ENCODE data around the gene IFNG-AS1.
A peak's percentile ranks its signal among the peaks of the same experiment; 100 is the strongest.

IFNG-AS1 gene

GRCh38 chr12:67989184-67989920 lies at the start of gene IFNG-AS1:
TSS of gene IFNG-AS1 (plus strand) at chr12:67989447.
- DNase-seq (ENCODE audit: low spot score in 2 of 2): no peak
- H3K9me3 ChIP-seq: no peaks in the 10 kb centered on the region
- H3K4me3 ChIP-seq: no peak within 1 kb of the TSS
- H3K4me1 ChIP-seq: no peaks in the 10 kb centered on the region
- no peaks in the 10 kb centered on the region for H3K27me3 ChIP-seq (ENCODE audit: low read depth)
- no peaks in the 10 kb centered on the region for H3K36me3 ChIP-seq (replicated peaks)
- in situ Hi-C loops (cut with MboI; ENCODE audit: low sequenced_read_pairs): no loop called here

- no peak for DNase-seq (ENCODE audit: low spot score in 2 of 2)
- Histone ChIP-seq H3K36me3 (replicated peaks) (no peaks in the 10 kb centered on the region), H3K27me3 (ENCODE audit: low read depth) (peaks cover 23% of the 10 kb centered on the region), H3K4me3 (no peak overlapping the region), H3K4me1 (no peaks in the 10 kb centered on the region), H3K9me3 (no peaks in the 10 kb centered on the region)
- in situ Hi-C loops (cut with MboI; ENCODE audit: low sequenced_read_pairs): loop anchor here (25.0 kb wide), 1 partner anchor 577 kb away; no protein-coding TSS in a partner anchor
Measured at GRCh38 chr12:67939611-67940010, 49.6 kb upstream of the IFNG-AS1 start.

- no peaks in the 10 kb centered on the region for H3K4me1 ChIP-seq
- no peak overlapping the region for H3K4me3 ChIP-seq
- H3K27me3 ChIP-seq (ENCODE audit: low read depth): peaks cover 23% of the 10 kb centered on the region
- no peak for DNase-seq (ENCODE audit: low spot score in 2 of 2)
- in situ Hi-C loops (cut with MboI; ENCODE audit: low sequenced_read_pairs): loop anchor here (25.0 kb wide), 1 partner anchor 579 kb away; no protein-coding TSS in a partner anchor
- no peaks in the 10 kb centered on the region for H3K9me3 ChIP-seq
- no peaks in the 10 kb centered on the region for H3K36me3 ChIP-seq (replicated peaks)
Measured at GRCh38 chr12:67940780-67941243, 48.4 kb upstream of the IFNG-AS1 start.

- peaks cover 23% of the 10 kb centered on the region for H3K27me3 ChIP-seq (ENCODE audit: low read depth)
- no peak overlapping the region for H3K4me3 ChIP-seq
- H3K4me1 ChIP-seq: no peaks in the 10 kb centered on the region
- H3K9me3 ChIP-seq: no peaks in the 10 kb centered on the region
- no peak for DNase-seq (ENCODE audit: low spot score in 2 of 2)
- no peaks in the 10 kb centered on the region for H3K36me3 ChIP-seq (replicated peaks)
- in situ Hi-C loops (cut with MboI; ENCODE audit: low sequenced_read_pairs): loop anchor here (25.0 kb wide), 1 partner anchor 580 kb away; no protein-coding TSS in a partner anchor
Measured at GRCh38 chr12:67942724-67943123, 46.5 kb upstream of the IFNG-AS1 start.

- in situ Hi-C loops (cut with MboI; ENCODE audit: low sequenced_read_pairs): loop anchor here (25.0 kb wide), 1 partner anchor 581 kb away; no protein-coding TSS in a partner anchor
- no peaks in the 10 kb centered on the region for H3K36me3 ChIP-seq (replicated peaks)
- peak; percentile 63 to 76 for DNase-seq (ENCODE audit: low spot score in 2 of 2)
Measured at GRCh38 chr12:67943141-67943892, 45.9 kb upstream of the IFNG-AS1 start.

GRCh38 chr12:67944093-67944492 lies 45.2 kb upstream of the IFNG-AS1 start:
- Histone ChIP-seq H3K4me1 (no peaks in the 10 kb centered on the region), H3K36me3 (replicated peaks) (no peaks in the 10 kb centered on the region), H3K9me3 (no peaks in the 10 kb centered on the region), H3K4me3 (no peak overlapping the region), H3K27me3 (ENCODE audit: low read depth) (peaks cover 23% of the 10 kb centered on the region)
- DNase-seq (ENCODE audit: low spot score in 2 of 2): no peak
- in situ Hi-C loops (cut with MboI; ENCODE audit: low sequenced_read_pairs): loop anchor here (25.0 kb wide), 1 partner anchor 582 kb away; no protein-coding TSS in a partner anchor

More at GRCh38 chr12:67943141-67943892, 45.9 kb upstream of the IFNG-AS1 start:
- H3K4me3 ChIP-seq: no peak overlapping the region
- H3K9me3 ChIP-seq: no peaks in the 10 kb centered on the region
- H3K4me1 ChIP-seq: no peaks in the 10 kb centered on the region
- H3K27me3 ChIP-seq (ENCODE audit: low read depth): peaks cover 23% of the 10 kb centered on the region

- no peaks in the 10 kb centered on the region for H3K27me3 ChIP-seq (ENCODE audit: low read depth)
- in situ Hi-C loops (cut with MboI; ENCODE audit: low sequenced_read_pairs): no loop called here
- H3K4me1 ChIP-seq: no peaks in the 10 kb centered on the region
- no peaks in the 10 kb centered on the region for H3K9me3 ChIP-seq
- H3K4me3 ChIP-seq: no peak overlapping the region
- no peaks in the 10 kb centered on the region for H3K36me3 ChIP-seq (replicated peaks)
- no peak for DNase-seq (ENCODE audit: low spot score in 2 of 2)
Measured at GRCh38 chr12:67952787-67953186, 36.5 kb upstream of the IFNG-AS1 start.

- H3K4me3 ChIP-seq: no peak overlapping the region
- no peaks in the 10 kb centered on the region for H3K9me3 ChIP-seq
- no peaks in the 10 kb centered on the region for H3K36me3 ChIP-seq (replicated peaks)
- no peak for DNase-seq (ENCODE audit: low spot score in 2 of 2)
- no peaks in the 10 kb centered on the region for H3K4me1 ChIP-seq
- H3K27me3 ChIP-seq (ENCODE audit: low read depth): no peaks in the 10 kb centered on the region
- in situ Hi-C loops (cut with MboI; ENCODE audit: low sequenced_read_pairs): no loop called here
Measured at GRCh38 chr12:67957383-67957782, 31.9 kb upstream of the IFNG-AS1 start.

GRCh38 chr12:67958187-67958586 lies 31.1 kb upstream of the IFNG-AS1 start:
- Histone ChIP-seq H3K4me3 (no peak overlapping the region), H3K4me1 (no peaks in the 10 kb centered on the region), H3K9me3 (no peaks in the 10 kb centered on the region), H3K27me3 (ENCODE audit: low read depth) (no peaks in the 10 kb centered on the region), H3K36me3 (replicated peaks) (no peaks in the 10 kb centered on the region)
- no peak for DNase-seq (ENCODE audit: low spot score in 2 of 2)
- in situ Hi-C loops (cut with MboI; ENCODE audit: low sequenced_read_pairs): no loop called here

GRCh38 chr12:67964456-67964855 lies 24.8 kb upstream of the IFNG-AS1 start:
- H3K27me3 ChIP-seq (ENCODE audit: low read depth): no peaks in the 10 kb centered on the region
- no peaks in the 10 kb centered on the region for H3K9me3 ChIP-seq
- no peaks in the 10 kb centered on the region for H3K4me1 ChIP-seq
- H3K36me3 ChIP-seq (replicated peaks): no peaks in the 10 kb centered on the region
- DNase-seq (ENCODE audit: low spot score in 2 of 2): no peak
- in situ Hi-C loops (cut with MboI; ENCODE audit: low sequenced_read_pairs): no loop called here
- no peak overlapping the region for H3K4me3 ChIP-seq

GRCh38 chr12:67966560-67966959 lies 22.7 kb upstream of the IFNG-AS1 start:
- Histone ChIP-seq H3K9me3 (no peaks in the 10 kb centered on the region), H3K4me1 (no peaks in the 10 kb centered on the region), H3K4me3 (no peak overlapping the region), H3K36me3 (replicated peaks) (no peaks in the 10 kb centered on the region), H3K27me3 (ENCODE audit: low read depth) (no peaks in the 10 kb centered on the region)
- in situ Hi-C loops (cut with MboI; ENCODE audit: low sequenced_read_pairs): no loop called here
- DNase-seq (ENCODE audit: low spot score in 2 of 2): no peak

GRCh38 chr12:67968321-67968720 lies 20.9 kb upstream of the IFNG-AS1 start:
- no peaks in the 10 kb centered on the region for H3K27me3 ChIP-seq (ENCODE audit: low read depth)
- H3K4me3 ChIP-seq: no peak overlapping the region
- H3K9me3 ChIP-seq: no peaks in the 10 kb centered on the region
- no peaks in the 10 kb centered on the region for H3K4me1 ChIP-seq
- in situ Hi-C loops (cut with MboI; ENCODE audit: low sequenced_read_pairs): no loop called here
- no peaks in the 10 kb centered on the region for H3K36me3 ChIP-seq (replicated peaks)
- no peak for DNase-seq (ENCODE audit: low spot score in 2 of 2)

GRCh38 chr12:67968725-67969124 lies 20.5 kb upstream of the IFNG-AS1 start:
- no peaks in the 10 kb centered on the region for H3K4me1 ChIP-seq
- DNase-seq (ENCODE audit: low spot score in 2 of 2): no peak
- H3K36me3 ChIP-seq (replicated peaks): no peaks in the 10 kb centered on the region
- in situ Hi-C loops (cut with MboI; ENCODE audit: low sequenced_read_pairs): no loop called here
- no peak overlapping the region for H3K4me3 ChIP-seq
- no peaks in the 10 kb centered on the region for H3K9me3 ChIP-seq
- H3K27me3 ChIP-seq (ENCODE audit: low read depth): no peaks in the 10 kb centered on the region

All from HAP-1 (cell line).